Neural progenitor cell (in vitro differentiated cells): Measurements from ENCODE around the gene CDC42BPA. TPM values are rescaled to one million over a fixed set of nuclear protein-coding genes. Genes with fewer than 3 reads are reported as not detected.

Experiments
- DNase-seq: peaks from one replicate; pipeline ENCODE4 v3.0.0-alpha.2; 2016; ENCODE audit warnings: low spot score
- H2AFZ ChIP-seq: fragments of 200-600 bp; sonication (generic); replicated peaks from 2 replicates; pipeline ENCODE4 v1.6.1; 2016; ENCODE audit warnings: antibody characterized with exemption
- H3F3A ChIP-seq: fragments of 200-600 bp; sonication (generic); 2 replicates; pipeline ENCODE4 v1.6.1; 2016; ENCODE audit warnings: antibody characterized with exemption, low read depth
- H3K27ac ChIP-seq: fragments of 200-600 bp; sonication (generic); 2 replicates; pipeline ENCODE4 v1.5.1; 2016; ENCODE audit warnings: mild to moderate bottlenecking
- H3K27me3 ChIP-seq: fragments of 200-600 bp; sonication (generic); 2 replicates; pipeline ENCODE4 v1.6.1; 2016; ENCODE audit warnings: mild to moderate bottlenecking, moderate library complexity
- H3K36me3 ChIP-seq: fragments of 200-600 bp; sonication (generic); 2 replicates; pipeline ENCODE4 v1.5.1; 2016
- H3K4me1 ChIP-seq: fragments of 200-600 bp; sonication (generic); 2 replicates; pipeline ENCODE4 v1.6.1; 2016; ENCODE audit warnings: mixed run types
- H3K4me2 ChIP-seq: fragments of 200-600 bp; sonication (generic); 2 replicates; pipeline ENCODE4 v1.6.1; 2016
- H3K4me3 ChIP-seq: fragments of 200-600 bp; sonication (generic); 2 replicates; pipeline ENCODE4 v1.5.1; 2016
- H3K79me2 ChIP-seq: fragments of 200-600 bp; sonication (generic); 2 replicates; pipeline ENCODE4 v1.6.1; 2016; ENCODE audit warnings: low read depth
- H3K9ac ChIP-seq: fragments of 200-600 bp; sonication (generic); 2 replicates; pipeline ENCODE4 v1.6.1; 2016
- H3K9me3 ChIP-seq: fragments of 200-600 bp; sonication (generic); 2 replicates; pipeline ENCODE4 v1.5.1; 2016; ENCODE audit warnings: low read depth
- H4K20me1 ChIP-seq: fragments of 200-600 bp; sonication (generic); 2 replicates; pipeline ENCODE4 v1.6.1; 2016; ENCODE audit warnings: low read depth
- H3K27ac Mint-ChIP-seq: 3 replicates; pipeline ENCODE4 v1.8.0; 2021; ENCODE audit warnings: mixed read lengths
- H3K27me3 Mint-ChIP-seq: 2 replicates; pipeline ENCODE4 v1.8.0; 2022; ENCODE audit warnings: low read depth, mild to moderate bottlenecking, inconsistent platforms, moderate library complexity, mixed read lengths; ENCODE audit not compliant: insufficient read depth
- H3K36me3 Mint-ChIP-seq: 3 replicates; pipeline ENCODE4 v1.8.0; 2021; ENCODE audit warnings: mixed read lengths
- H3K4me1 Mint-ChIP-seq: 3 replicates; pipeline ENCODE4 v1.8.0; 2021; ENCODE audit warnings: mixed read lengths
- H3K4me3 Mint-ChIP-seq: 3 replicates; pipeline ENCODE4 v1.8.0; 2021; ENCODE audit warnings: mild to moderate bottlenecking, moderate library complexity, mixed read lengths
- H3K9me3 Mint-ChIP-seq: 3 replicates; pipeline ENCODE4 v1.8.0; 2020; ENCODE audit warnings: mixed read lengths
- EZH2 ChIP-seq: fragments of 200-600 bp; sonication (generic); IDR thresholded peaks from 2 replicates; pipeline ENCODE4 v1.6.1; 2017; ENCODE audit warnings: antibody characterized with exemption, mild to moderate bottlenecking, moderate library complexity
- EZH2phosphoT487 ChIP-seq: fragments of 200-600 bp; sonication (generic); IDR thresholded peaks from 2 replicates; pipeline ENCODE4 v1.6.1; 2017; ENCODE audit warnings: antibody characterized with exemption
- total RNA-seq: library from RNA; depleted of rRNA; stranded (reverse); fragments of >200 nt; gene quantifications from 2 replicates; pipeline ENCODE4 v1.2.3, GENCODE V29; 2015; ENCODE audit warnings: low replicate concordance
- TF ChIP-seq, protein P1 (sequence below): fragments of 200-600 bp; sonication (generic); IDR thresholded peaks from 2 replicates; pipeline ENCODE4 v1.5.1; 2017; ENCODE audit warnings: antibody characterized with exemption, mild to moderate bottlenecking

The CDC42BPA gene
- total RNA-seq, 1 donor from 2014 or later: 54.7 TPM

GRCh38 chr1:227059076-227059475, 259.2 kb downstream of the CDC42BPA start:
- Histone ChIP-seq H3K9ac (no peak overlapping the region), H4K20me1 (no peaks in the 10 kb centered on the region), H3F3A (no peaks in the 10 kb centered on the region), H3K36me3 (no peaks in the 10 kb centered on the region), H3K4me2 (no peak overlapping the region), H3K27me3 (no peaks in the 10 kb centered on the region), H3K9me3 (no peaks in the 10 kb centered on the region), H2AFZ (no peak overlapping the region), H3K4me1 (no peaks in the 10 kb centered on the region), H3K79me2 (no peaks in the 10 kb centered on the region), H3K27ac (no peak overlapping the region), H3K4me3 (no peak overlapping the region)
- Mint-ChIP-seq H3K4me1 (no peaks in the 10 kb centered on the region), H3K36me3 (peaks cover 15% of the 10 kb centered on the region), H3K9me3 (peaks cover 2% of the 10 kb centered on the region), H3K27ac (no peak overlapping the region), H3K4me3 (no peak overlapping the region), H3K27me3 (peaks cover 3% of the 10 kb centered on the region)
- DNase-seq: no peak
- TF ChIP-seq EZH2 (no peak), EZH2phosphoT487 (no peak)
- TF ChIP-seq, protein P1, sequence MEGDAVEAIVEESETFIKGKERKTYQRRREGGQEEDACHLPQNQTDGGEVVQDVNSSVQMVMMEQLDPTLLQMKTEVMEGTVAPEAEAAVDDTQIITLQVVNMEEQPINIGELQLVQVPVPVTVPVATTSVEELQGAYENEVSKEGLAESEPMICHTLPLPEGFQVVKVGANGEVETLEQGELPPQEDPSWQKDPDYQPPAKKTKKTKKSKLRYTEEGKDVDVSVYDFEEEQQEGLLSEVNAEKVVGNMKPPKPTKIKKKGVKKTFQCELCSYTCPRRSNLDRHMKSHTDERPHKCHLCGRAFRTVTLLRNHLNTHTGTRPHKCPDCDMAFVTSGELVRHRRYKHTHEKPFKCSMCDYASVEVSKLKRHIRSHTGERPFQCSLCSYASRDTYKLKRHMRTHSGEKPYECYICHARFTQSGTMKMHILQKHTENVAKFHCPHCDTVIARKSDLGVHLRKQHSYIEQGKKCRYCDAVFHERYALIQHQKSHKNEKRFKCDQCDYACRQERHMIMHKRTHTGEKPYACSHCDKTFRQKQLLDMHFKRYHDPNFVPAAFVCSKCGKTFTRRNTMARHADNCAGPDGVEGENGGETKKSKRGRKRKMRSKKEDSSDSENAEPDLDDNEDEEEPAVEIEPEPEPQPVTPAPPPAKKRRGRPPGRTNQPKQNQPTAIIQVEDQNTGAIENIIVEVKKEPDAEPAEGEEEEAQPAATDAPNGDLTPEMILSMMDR: no peak

GRCh38 chr1:227058321-227058751, 260.0 kb downstream of the CDC42BPA start:
- no peak overlapping the region for H3K27ac Mint-ChIP-seq
- no peak for DNase-seq
- no peak overlapping the region for H3K4me3 ChIP-seq
- TF ChIP-seq, protein P1: no peak
- TF ChIP-seq EZH2 (no peak), EZH2phosphoT487 (no peak)
- H3K36me3 Mint-ChIP-seq: peaks cover 15% of the 10 kb centered on the region
- peaks cover 2% of the 10 kb centered on the region for H3K9me3 Mint-ChIP-seq
- H3K27me3 ChIP-seq: no peaks in the 10 kb centered on the region
- H3K9ac ChIP-seq: no peak overlapping the region
- no peaks in the 10 kb centered on the region for H3K4me1 Mint-ChIP-seq
- H4K20me1 ChIP-seq: no peaks in the 10 kb centered on the region
- H3K27me3 Mint-ChIP-seq: peaks cover 3% of the 10 kb centered on the region
- no peak overlapping the region for H3K27ac ChIP-seq
- no peaks in the 10 kb centered on the region for H3F3A ChIP-seq
- no peaks in the 10 kb centered on the region for H3K9me3 ChIP-seq
- H3K36me3 ChIP-seq: no peaks in the 10 kb centered on the region
- no peak overlapping the region for H3K4me2 ChIP-seq
- H3K79me2 ChIP-seq: no peaks in the 10 kb centered on the region
- H3K4me1 ChIP-seq: no peaks in the 10 kb centered on the region
- no peak overlapping the region for H2AFZ ChIP-seq
- no peak overlapping the region for H3K4me3 Mint-ChIP-seq

- Histone ChIP-seq H3K9me3 (no peaks in the 10 kb centered on the region), H3K4me3 (no peak overlapping the region), H3K36me3 (no peaks in the 10 kb centered on the region), H3K79me2 (no peaks in the 10 kb centered on the region), H3K27me3 (no peaks in the 10 kb centered on the region), H2AFZ (no peak overlapping the region), H3K27ac (no peak overlapping the region), H3K4me1 (no peaks in the 10 kb centered on the region), H3K4me2 (no peak overlapping the region), H3K9ac (no peak overlapping the region), H3F3A (no peaks in the 10 kb centered on the region), H4K20me1 (no peaks in the 10 kb centered on the region)
- no peak for DNase-seq
- Mint-ChIP-seq H3K4me1 (no peaks in the 10 kb centered on the region), H3K4me3 (no peak overlapping the region), H3K9me3 (no peaks in the 10 kb centered on the region), H3K27ac (no peak overlapping the region), H3K27me3 (no peaks in the 10 kb centered on the region), H3K36me3 (peaks cover 18% of the 10 kb centered on the region)
- TF ChIP-seq, protein P1: no peak
- no peak for TF ChIP-seq EZH2
- TF ChIP-seq EZH2phosphoT487: no peak
Measured at GRCh38 chr1:227049253-227049652, 269.0 kb downstream of the CDC42BPA start.

- H3K4me1 Mint-ChIP-seq: no peaks in the 10 kb centered on the region
- Histone ChIP-seq H2AFZ (no peak overlapping the region), H3F3A (no peaks in the 10 kb centered on the region), H3K27ac (no peak overlapping the region), H3K4me2 (no peak overlapping the region), H3K9me3 (no peaks in the 10 kb centered on the region), H3K4me3 (no peak overlapping the region), H3K36me3 (peaks cover 3% of the 10 kb centered on the region), H3K9ac (no peak overlapping the region), H3K79me2 (no peaks in the 10 kb centered on the region), H4K20me1 (no peaks in the 10 kb centered on the region), H3K27me3 (no peaks in the 10 kb centered on the region), H3K4me1 (no peaks in the 10 kb centered on the region)
- no peak overlapping the region for H3K4me3 Mint-ChIP-seq
- no peaks in the 10 kb centered on the region for H3K27me3 Mint-ChIP-seq
- peaks cover 15% of the 10 kb centered on the region for H3K36me3 Mint-ChIP-seq
- H3K27ac Mint-ChIP-seq: no peak overlapping the region
- no peak for DNase-seq
- TF ChIP-seq, protein P1: no peak
- TF ChIP-seq EZH2 (no peak), EZH2phosphoT487 (no peak)
- no peaks in the 10 kb centered on the region for H3K9me3 Mint-ChIP-seq
Measured at GRCh38 chr1:227043755-227044154, 274.5 kb downstream of the CDC42BPA start.
